ENCODE data around the gene MAPRE2.

Gene MAPRE2

GRCh38 chr18:35134791-35135531 is 93.7 kb downstream of the MAPRE2 start:
- DNase-seq (ENCODE audit: low spot score), result no peak
- Histone ChIP-seq H3K79me1 (ENCODE audit: low read depth, low read length) (no peaks in the 10 kb centered on the region), H3K9ac (ENCODE audit: low read depth, low read length, poor library complexity) (no peak overlapping the region), H2BK5ac (ENCODE audit: low read length) (no peak overlapping the region), H2AFZ (ENCODE audit: low read length) (no peak overlapping the region), H2BK120ac (ENCODE audit: low read depth, low read length) (no peak overlapping the region), H3K9me3 (replicated peaks in 1 of 2; ENCODE audit: control insufficient read depth in 2 of 2, insufficient read depth in 1 of 2, low read depth in 1 of 2, low read length in 2 of 2) (no peaks in the 10 kb centered on the region), H2BK12ac (ENCODE audit: low read length) (no peak overlapping the region), H4K8ac (ENCODE audit: low read depth, low read length) (no peak overlapping the region), H3K27ac (replicated peaks; ENCODE audit: low read length) (no peak overlapping the region), H3K4ac (ENCODE audit: low read length) (no peak overlapping the region), H3K4me2 (ENCODE audit: insufficient read depth, low read length, poor library complexity, severe bottlenecking) (no peak overlapping the region), H3K18ac (ENCODE audit: low read length) (no peak overlapping the region), H3K27me3 (ENCODE audit: control insufficient read depth in 3 of 3, insufficient read depth in 3 of 3, low read depth in 1 of 3, low read length in 3 of 3) (no peaks in the 10 kb centered on the region), H3K14ac (ENCODE audit: low read length) (no peak overlapping the region), H2AK5ac (ENCODE audit: low read depth, low read length) (no peak overlapping the region), H4K91ac (ENCODE audit: low read depth, low read length, poor library complexity) (no peak overlapping the region), H3K23ac (ENCODE audit: low read depth, low read length, poor library complexity) (no peak overlapping the region), H3K4me1 (ENCODE audit: control insufficient read depth in 2 of 2, insufficient read depth in 1 of 2, low read depth in 1 of 2, low read length in 2 of 2) (peaks cover 0 to 3% of the 10 kb centered on the region in 2 donors), H2BK15ac (ENCODE audit: low read length) (no peak overlapping the region), H3K4me3 (ENCODE audit: low read length in 2 of 2) (no peak overlapping the region), H3K36me3 (replicated peaks in 1 of 2; ENCODE audit: control insufficient read depth in 2 of 2, insufficient read depth in 2 of 2, low read length in 2 of 2) (peaks cover 22 to 50% of the 10 kb centered on the region in 2 donors)
- WGBS, 2 donors (ENCODE audit: extremely low coverage in 2 of 2, insufficient read length in 2 of 2, insufficient replicate concordance in 1 of 2), result no CpG with 5 or more reads among the region's 4 CpGs

DNA sequence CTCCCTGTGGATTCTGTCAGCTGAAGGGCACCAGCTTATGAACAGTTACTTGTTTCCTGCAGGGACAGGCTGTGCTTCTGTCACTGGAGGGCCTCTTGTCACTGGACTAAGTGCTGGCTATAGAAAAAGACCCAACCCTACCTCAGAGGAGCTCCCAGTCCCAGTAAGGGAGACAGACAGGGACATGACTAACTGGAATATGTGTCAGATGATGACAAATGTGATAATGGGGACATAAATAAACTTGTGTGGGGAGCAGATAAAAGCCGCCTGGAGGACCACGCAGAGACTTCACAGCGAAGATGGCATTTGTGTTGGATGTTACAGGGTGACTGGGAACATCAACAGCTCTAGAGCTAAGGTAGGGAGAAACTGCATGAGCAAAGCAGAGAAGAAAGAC is 95.0 kb downstream of the MAPRE2 start:
- no peak overlapping the region for H2BK120ac ChIP-seq (ENCODE audit: low read depth, low read length)
- H3K4me2 ChIP-seq (ENCODE audit: insufficient read depth, low read length, poor library complexity, severe bottlenecking), result no peak overlapping the region
- no peak overlapping the region for H4K91ac ChIP-seq (ENCODE audit: low read depth, low read length, poor library complexity)
- peaks cover 23 to 53% of the 10 kb centered on the region in 2 donors for H3K36me3 ChIP-seq (replicated peaks in 1 of 2; ENCODE audit: control insufficient read depth in 2 of 2, insufficient read depth in 2 of 2, low read length in 2 of 2)
- no peak overlapping the region for H4K8ac ChIP-seq (ENCODE audit: low read depth, low read length)
- WGBS, 2 donors (ENCODE audit: extremely low coverage in 2 of 2, insufficient read length in 2 of 2, insufficient replicate concordance in 1 of 2), result no CpG with 5 or more reads among the region's 3 CpGs
- H2AK5ac ChIP-seq (ENCODE audit: low read depth, low read length), result no peak overlapping the region
- peaks cover 0 to 3% of the 10 kb centered on the region in 2 donors for H3K4me1 ChIP-seq (ENCODE audit: control insufficient read depth in 2 of 2, insufficient read depth in 1 of 2, low read depth in 1 of 2, low read length in 2 of 2)
- H3K27me3 ChIP-seq (ENCODE audit: control insufficient read depth in 3 of 3, insufficient read depth in 3 of 3, low read depth in 1 of 3, low read length in 3 of 3), result no peaks in the 10 kb centered on the region
- H3K9ac ChIP-seq (ENCODE audit: low read depth, low read length, poor library complexity), result no peak overlapping the region
- no peak overlapping the region for H3K23ac ChIP-seq (ENCODE audit: low read depth, low read length, poor library complexity)
- H3K79me1 ChIP-seq (ENCODE audit: low read depth, low read length), result no peaks in the 10 kb centered on the region
- no peak overlapping the region for H3K27ac ChIP-seq (replicated peaks; ENCODE audit: low read length)
- no peaks in the 10 kb centered on the region for H3K9me3 ChIP-seq (replicated peaks in 1 of 2; ENCODE audit: control insufficient read depth in 2 of 2, insufficient read depth in 1 of 2, low read depth in 1 of 2, low read length in 2 of 2)
- DNase-seq (ENCODE audit: low spot score), result no peak
- no peak overlapping the region for H2BK12ac ChIP-seq (ENCODE audit: low read length)
- no peak overlapping the region for H2BK15ac ChIP-seq (ENCODE audit: low read length)
- no peak overlapping the region for H3K18ac ChIP-seq (ENCODE audit: low read length)
- no peak overlapping the region for H3K4ac ChIP-seq (ENCODE audit: low read length)
- H2BK5ac ChIP-seq (ENCODE audit: low read length), result no peak overlapping the region
- no peak overlapping the region for H2AFZ ChIP-seq (ENCODE audit: low read length)
- H3K4me3 ChIP-seq (ENCODE audit: low read length in 2 of 2), result no peak overlapping the region
- no peak overlapping the region for H3K14ac ChIP-seq (ENCODE audit: low read length)

- Histone ChIP-seq H3K14ac (ENCODE audit: low read length) (no peak overlapping the region), H4K8ac (ENCODE audit: low read depth, low read length) (no peak overlapping the region), H3K23ac (ENCODE audit: low read depth, low read length, poor library complexity) (no peak overlapping the region), H3K27ac (replicated peaks; ENCODE audit: low read length) (no peak overlapping the region), H2BK15ac (ENCODE audit: low read length) (no peak overlapping the region), H2BK120ac (ENCODE audit: low read depth, low read length) (no peak overlapping the region), H3K9ac (ENCODE audit: low read depth, low read length, poor library complexity) (no peak overlapping the region), H2BK5ac (ENCODE audit: low read length) (no peak overlapping the region), H3K4me3 (ENCODE audit: low read length in 2 of 2) (no peak overlapping the region), H3K4me2 (ENCODE audit: insufficient read depth, low read length, poor library complexity, severe bottlenecking) (no peak overlapping the region), H3K18ac (ENCODE audit: low read length) (no peak overlapping the region), H2AFZ (ENCODE audit: low read length) (no peak overlapping the region), H2AK5ac (ENCODE audit: low read depth, low read length) (no peak overlapping the region), H3K4ac (ENCODE audit: low read length) (no peak overlapping the region), H3K36me3 (replicated peaks in 1 of 2; ENCODE audit: control insufficient read depth in 2 of 2, insufficient read depth in 2 of 2, low read length in 2 of 2) (peaks cover 21 to 46% of the 10 kb centered on the region in 2 donors), H3K27me3 (ENCODE audit: control insufficient read depth in 3 of 3, insufficient read depth in 3 of 3, low read depth in 1 of 3, low read length in 3 of 3) (no peaks in the 10 kb centered on the region), H2BK12ac (ENCODE audit: low read length) (no peak overlapping the region), H3K9me3 (replicated peaks in 1 of 2; ENCODE audit: control insufficient read depth in 2 of 2, insufficient read depth in 1 of 2, low read depth in 1 of 2, low read length in 2 of 2) (no peaks in the 10 kb centered on the region), H3K4me1 (ENCODE audit: control insufficient read depth in 2 of 2, insufficient read depth in 1 of 2, low read depth in 1 of 2, low read length in 2 of 2) (peaks cover 0 to 3% of the 10 kb centered on the region in 2 donors), H3K79me1 (ENCODE audit: low read depth, low read length) (no peaks in the 10 kb centered on the region), H4K91ac (ENCODE audit: low read depth, low read length, poor library complexity) (no peak overlapping the region)
- no peak for DNase-seq (ENCODE audit: low spot score)
- no CpG with 5 or more reads among the region's 2 CpGs for WGBS, 2 donors (ENCODE audit: extremely low coverage in 2 of 2, insufficient read length in 2 of 2, insufficient replicate concordance in 1 of 2)
These were observed 95.7 kb downstream of the MAPRE2 start for GRCh38 chr18:35136885-35137284.

- H3K4me3 ChIP-seq (ENCODE audit: low read length in 2 of 2), result no peak overlapping the region
- H2BK12ac ChIP-seq (ENCODE audit: low read length), result no peak overlapping the region
- no peak overlapping the region for H3K18ac ChIP-seq (ENCODE audit: low read length)
- no peak overlapping the region for H2BK120ac ChIP-seq (ENCODE audit: low read depth, low read length)
- WGBS, 2 donors (ENCODE audit: extremely low coverage in 2 of 2, insufficient read length in 2 of 2, insufficient replicate concordance in 1 of 2), result no CpG with 5 or more reads among the region's 10 CpGs
- H3K4me1 ChIP-seq (ENCODE audit: control insufficient read depth in 2 of 2, insufficient read depth in 1 of 2, low read depth in 1 of 2, low read length in 2 of 2), result peaks cover 0 to 2% of the 10 kb centered on the region in 2 donors
- H2AK5ac ChIP-seq (ENCODE audit: low read depth, low read length), result no peak overlapping the region
- DNase-seq (ENCODE audit: low spot score), result no peak
- H3K36me3 ChIP-seq (replicated peaks in 1 of 2; ENCODE audit: control insufficient read depth in 2 of 2, insufficient read depth in 2 of 2, low read length in 2 of 2), result peaks cover 15 to 41% of the 10 kb centered on the region in 2 donors
- no peak overlapping the region for H3K27ac ChIP-seq (replicated peaks; ENCODE audit: low read length)
- no peak overlapping the region for H3K9ac ChIP-seq (ENCODE audit: low read depth, low read length, poor library complexity)
- H3K4me2 ChIP-seq (ENCODE audit: insufficient read depth, low read length, poor library complexity, severe bottlenecking), result no peak overlapping the region
- no peak overlapping the region for H3K23ac ChIP-seq (ENCODE audit: low read depth, low read length, poor library complexity)
- H2BK15ac ChIP-seq (ENCODE audit: low read length), result no peak overlapping the region
- no peak overlapping the region for H3K4ac ChIP-seq (ENCODE audit: low read length)
- H3K9me3 ChIP-seq (replicated peaks in 1 of 2; ENCODE audit: control insufficient read depth in 2 of 2, insufficient read depth in 1 of 2, low read depth in 1 of 2, low read length in 2 of 2), result no peaks in the 10 kb centered on the region
- no peaks in the 10 kb centered on the region for H3K79me1 ChIP-seq (ENCODE audit: low read depth, low read length)
- H4K8ac ChIP-seq (ENCODE audit: low read depth, low read length), result no peak overlapping the region
- no peaks in the 10 kb centered on the region for H3K27me3 ChIP-seq (ENCODE audit: control insufficient read depth in 3 of 3, insufficient read depth in 3 of 3, low read depth in 1 of 3, low read length in 3 of 3)
- H4K91ac ChIP-seq (ENCODE audit: low read depth, low read length, poor library complexity), result no peak overlapping the region
- no peak overlapping the region for H3K14ac ChIP-seq (ENCODE audit: low read length)
- H2BK5ac ChIP-seq (ENCODE audit: low read length), result no peak overlapping the region
- H2AFZ ChIP-seq (ENCODE audit: low read length), result no peak overlapping the region
These were observed 96.4 kb downstream of the MAPRE2 start for GRCh38 chr18:35137632-35138031.
